ENCODE measurements around the gene TM9SF2. TPM values are rescaled to one million over a fixed set of nuclear protein-coding genes. Genes with fewer than 3 reads are reported as not detected.
"Not testable (repeated sequence)": the region's sequence is repeated elsewhere in the genome, so short reads cannot be mapped to it uniquely, and the experiment has no call there.

TM9SF2 gene
- total RNA-seq: 98.2 and 138 TPM in 2 replicates

GRCh38 chr13:99501184-99501847, at the start of gene TM9SF2:
TM9SF2 (plus strand) TSS chr13:99501472; CDS start chr13:99501607, 135 bp downstream.
- no peak for FAIRE-seq
- H3K36me3 ChIP-seq (ENCODE audit: control insufficient read depth, insufficient read depth, low read length): no peaks in the 10 kb centered on the region
- DNase-seq (ENCODE audit: low read depth): peak; percentile 91

GRCh38 chr13:99454518-99455183, 46.6 kb upstream of the TM9SF2 start:
- TF ChIP-seq CTCF (IDR thresholded peaks at IDR 0.05; ENCODE audit: insufficient read depth, low read length, severe bottlenecking): no peak
- Histone ChIP-seq H3K27me3 (ENCODE audit: control insufficient read depth, insufficient read depth, low read length) (no peaks in the 10 kb centered on the region), H3K4me3 (ENCODE audit: low read depth, low read length) (no peak overlapping the region), H3K36me3 (ENCODE audit: control insufficient read depth, insufficient read depth, low read length) (no peaks in the 10 kb centered on the region)
- no peak for DNase-seq (ENCODE audit: low read depth)
- FAIRE-seq: no peak

More at GRCh38 chr13:99501184-99501847, at the start of gene TM9SF2:
- TF ChIP-seq CTCF (IDR thresholded peaks at IDR 0.05; ENCODE audit: insufficient read depth, low read length, severe bottlenecking): no peak
- Histone ChIP-seq H3K4me3 (ENCODE audit: low read depth, low read length) (peak within 1 kb of the TSS; percentile 97), H3K27me3 (ENCODE audit: control insufficient read depth, insufficient read depth, low read length) (no peaks in the 10 kb centered on the region)

- no peak for TF ChIP-seq CTCF (IDR thresholded peaks at IDR 0.05; ENCODE audit: insufficient read depth, low read length, severe bottlenecking)
- Histone ChIP-seq H3K27me3 (ENCODE audit: control insufficient read depth, insufficient read depth, low read length) (no peaks in the 10 kb centered on the region), H3K4me3 (ENCODE audit: low read depth, low read length) (no peak overlapping the region), H3K36me3 (ENCODE audit: control insufficient read depth, insufficient read depth, low read length) (no peaks in the 10 kb centered on the region)
- DNase-seq (ENCODE audit: low read depth): no peak
- no peak for FAIRE-seq
Observed at GRCh38 chr13:99459099-99459850, 42.0 kb upstream of the TM9SF2 start.

- not testable (repeated sequence) for DNase-seq (ENCODE audit: low read depth); H3K36me3 ChIP-seq (ENCODE audit: control insufficient read depth, insufficient read depth, low read length); H3K4me3 ChIP-seq (ENCODE audit: low read depth, low read length); FAIRE-seq; H3K27me3 ChIP-seq (ENCODE audit: control insufficient read depth, insufficient read depth, low read length)
Observed at GRCh38 chr13:99460802-99461201, 40.5 kb upstream of the TM9SF2 start.

- no peak for FAIRE-seq
Observed at GRCh38 chr13:99463646-99464397, 37.5 kb upstream of the TM9SF2 start.

More at GRCh38 chr13:99463646-99464397, 37.5 kb upstream of the TM9SF2 start:
- TF ChIP-seq CTCF (IDR thresholded peaks at IDR 0.05; ENCODE audit: insufficient read depth, low read length, severe bottlenecking): no peak
- DNase-seq (ENCODE audit: low read depth): no peak
- Histone ChIP-seq H3K27me3 (ENCODE audit: control insufficient read depth, insufficient read depth, low read length) (no peaks in the 10 kb centered on the region), H3K4me3 (ENCODE audit: low read depth, low read length) (no peak overlapping the region), H3K36me3 (ENCODE audit: control insufficient read depth, insufficient read depth, low read length) (no peaks in the 10 kb centered on the region)

Measured in bronchial epithelial cell (primary cell).